SU-DHL-6 (cell line): ENCODE results near the gene SLC7A6OS.

ENCODE experiments used
- EZH2phosphoT487 ChIP-seq: fragments of 200-600 bp; sonication (generic), shearing (Covaris generic); conservative IDR thresholded peaks from 2 replicates; pipeline ENCODE4 v1.6.1; 2018; ENCODE audit warnings: mild to moderate bottlenecking, antibody characterized with exemption, low read length, moderate library complexity, mixed read lengths
- TF ChIP-seq, protein P1 (sequence below): fragments of 200-600 bp; sonication (generic); IDR thresholded peaks from one replicate; pipeline ENCODE4 v1.5.1; 2017; ENCODE audit warnings: antibody characterized with exemption, mild to moderate bottlenecking, low read length, moderate library complexity; ENCODE audit not compliant: insufficient read depth, poor library complexity, severe bottlenecking

GRCh38 chr16:68328860-68329390 lies 18.2 kb upstream of the SLC7A6OS start:
- TF ChIP-seq, protein P1, sequence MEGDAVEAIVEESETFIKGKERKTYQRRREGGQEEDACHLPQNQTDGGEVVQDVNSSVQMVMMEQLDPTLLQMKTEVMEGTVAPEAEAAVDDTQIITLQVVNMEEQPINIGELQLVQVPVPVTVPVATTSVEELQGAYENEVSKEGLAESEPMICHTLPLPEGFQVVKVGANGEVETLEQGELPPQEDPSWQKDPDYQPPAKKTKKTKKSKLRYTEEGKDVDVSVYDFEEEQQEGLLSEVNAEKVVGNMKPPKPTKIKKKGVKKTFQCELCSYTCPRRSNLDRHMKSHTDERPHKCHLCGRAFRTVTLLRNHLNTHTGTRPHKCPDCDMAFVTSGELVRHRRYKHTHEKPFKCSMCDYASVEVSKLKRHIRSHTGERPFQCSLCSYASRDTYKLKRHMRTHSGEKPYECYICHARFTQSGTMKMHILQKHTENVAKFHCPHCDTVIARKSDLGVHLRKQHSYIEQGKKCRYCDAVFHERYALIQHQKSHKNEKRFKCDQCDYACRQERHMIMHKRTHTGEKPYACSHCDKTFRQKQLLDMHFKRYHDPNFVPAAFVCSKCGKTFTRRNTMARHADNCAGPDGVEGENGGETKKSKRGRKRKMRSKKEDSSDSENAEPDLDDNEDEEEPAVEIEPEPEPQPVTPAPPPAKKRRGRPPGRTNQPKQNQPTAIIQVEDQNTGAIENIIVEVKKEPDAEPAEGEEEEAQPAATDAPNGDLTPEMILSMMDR: no peak
- TF ChIP-seq EZH2phosphoT487: no peak
